Measurements from ENCODE around the gene CSN2.

DNA sequence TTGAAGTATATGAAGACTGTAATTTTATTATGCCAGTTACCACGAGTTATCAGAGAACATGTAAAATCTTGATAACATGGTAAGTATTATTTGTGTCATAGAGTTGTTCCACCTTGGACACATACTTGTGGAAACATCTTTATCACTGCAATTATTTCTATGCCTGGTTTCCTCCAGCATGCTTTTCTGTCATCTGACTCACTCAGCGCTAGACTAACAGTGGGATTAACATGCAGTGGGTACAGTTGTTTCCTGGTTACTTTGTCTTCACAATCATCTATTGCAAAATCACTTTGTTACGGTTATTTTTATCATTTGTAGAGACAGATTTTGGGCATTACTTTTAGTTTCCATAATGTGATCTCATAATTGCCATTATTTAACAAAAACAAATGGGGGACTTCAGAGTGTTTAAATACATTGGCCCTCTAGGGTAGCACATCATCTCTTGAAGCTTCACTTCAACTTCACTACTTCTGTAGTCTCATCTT, 30.0 kb upstream of the CSN2 start, which contains the start of gene STATH:
- TF ChIP-seq ZNF274 (IDR thresholded peaks at IDR 0.05; ENCODE audit: low read depth, low read length) (no peak), SUZ12 (IDR thresholded peaks at IDR 0.05; ENCODE audit: extremely low read depth, insufficient read depth, insufficient read length) (no peak)

Measured in NT2/D1 (cell line).